ENCODE measurements around the gene NEU2.
A peak's percentile ranks its signal among the peaks of the same experiment; 100 is the strongest.

The NEU2 gene

GRCh38 chr2:233081232-233081730, 48.8 kb downstream of the NEU2 start:
- no peak overlapping the region for H2BK15ac ChIP-seq (ENCODE audit: low read depth, poor library complexity, severe bottlenecking)
- H3K4me2 ChIP-seq (ENCODE audit: low read length, poor library complexity, severe bottlenecking), result no peak overlapping the region
- H3K9ac ChIP-seq (ENCODE audit: low read length), result no peak overlapping the region
- H3K4me1 ChIP-seq (ENCODE audit: control insufficient read depth, insufficient read depth, low read depth, low read length), result no peaks in the 10 kb centered on the region
- 87% methylated on average over 9 of the region's 9 CpGs for WGBS
- H3K27me3 ChIP-seq (ENCODE audit: control insufficient read depth in 1 of 2, insufficient read depth in 1 of 2, low read length in 2 of 2), result peaks cover 32 to 63% of the 10 kb centered on the region in 2 experiments
- no peak overlapping the region for H3K4me3 ChIP-seq (ENCODE audit: insufficient read depth in 1 of 2, low read depth in 1 of 2, low read length in 2 of 2)
- no peak overlapping the region for H2AFZ ChIP-seq (ENCODE audit: low read depth, low read length)
- no peaks in the 10 kb centered on the region for H3K9me3 ChIP-seq (ENCODE audit: control insufficient read depth, low read length)
- H3K27ac ChIP-seq (ENCODE audit: low read length, poor library complexity, severe bottlenecking), result no peak overlapping the region
- peak overlapping the region in 1 of 2 experiments; percentile 23 for H3K23ac ChIP-seq (ENCODE audit: low read length in 2 of 2)
- no peak overlapping the region for H4K8ac ChIP-seq (ENCODE audit: low read length)
- H4K91ac ChIP-seq (ENCODE audit: low read length), result no peak overlapping the region
- no peak overlapping the region for H2BK12ac ChIP-seq (ENCODE audit: low read length in 2 of 2)
- H3K36me3 ChIP-seq (ENCODE audit: control insufficient read depth in 1 of 2, insufficient read depth in 2 of 2, low read depth in 1 of 2, low read length in 2 of 2), result no peaks in the 10 kb centered on the region
- H3K4ac ChIP-seq (ENCODE audit: low read depth in 1 of 2, low read length in 2 of 2), result no peak overlapping the region
- DNase-seq, result no peak
- H2BK120ac ChIP-seq (ENCODE audit: low read depth, low read length), result no peak overlapping the region
- H3K18ac ChIP-seq (ENCODE audit: low read depth in 1 of 2, low read length in 2 of 2), result no peak overlapping the region
- H3K79me1 ChIP-seq (replicated peaks; ENCODE audit: low read length, poor library complexity, severe bottlenecking), result no peaks in the 10 kb centered on the region
- H2AK5ac ChIP-seq (ENCODE audit: low read length, severe bottlenecking), result no peak overlapping the region
- no peak overlapping the region for H2BK5ac ChIP-seq (ENCODE audit: low read depth, low read length, poor library complexity, severe bottlenecking)
- peak overlapping the region in 1 of 2 experiments; percentile 3 for H3K14ac ChIP-seq (ENCODE audit: low read length in 2 of 2)

GRCh38 chr2:233081731-233082221, 49.3 kb downstream of the NEU2 start:
- Histone ChIP-seq H2BK5ac (ENCODE audit: low read depth, low read length, poor library complexity, severe bottlenecking) (no peak overlapping the region), H2AK5ac (ENCODE audit: low read length, severe bottlenecking) (no peak overlapping the region), H2AFZ (ENCODE audit: low read depth, low read length) (no peak overlapping the region), H3K27ac (ENCODE audit: low read length, poor library complexity, severe bottlenecking) (no peak overlapping the region), H3K9me3 (ENCODE audit: control insufficient read depth, low read length) (no peaks in the 10 kb centered on the region), H3K4me3 (ENCODE audit: insufficient read depth in 1 of 2, low read depth in 1 of 2, low read length in 2 of 2) (no peak overlapping the region), H2BK120ac (ENCODE audit: low read depth, low read length) (no peak overlapping the region), H3K23ac (ENCODE audit: low read length in 2 of 2) (peak overlapping the region in 1 of 2 experiments; percentile 23), H3K18ac (ENCODE audit: low read depth in 1 of 2, low read length in 2 of 2) (no peak overlapping the region), H2BK12ac (ENCODE audit: low read length in 2 of 2) (no peak overlapping the region), H3K4me2 (ENCODE audit: low read length, poor library complexity, severe bottlenecking) (no peak overlapping the region), H3K14ac (ENCODE audit: low read length in 2 of 2) (peak overlapping the region in 1 of 2 experiments; percentile 3), H4K91ac (ENCODE audit: low read length) (no peak overlapping the region), H2BK15ac (ENCODE audit: low read depth, poor library complexity, severe bottlenecking) (no peak overlapping the region), H3K4me1 (ENCODE audit: control insufficient read depth, insufficient read depth, low read depth, low read length) (no peaks in the 10 kb centered on the region), H3K27me3 (ENCODE audit: control insufficient read depth in 1 of 2, insufficient read depth in 1 of 2, low read length in 2 of 2) (peaks cover 32 to 67% of the 10 kb centered on the region in 2 experiments), H3K79me1 (replicated peaks; ENCODE audit: low read length, poor library complexity, severe bottlenecking) (no peaks in the 10 kb centered on the region), H3K9ac (ENCODE audit: low read length) (no peak overlapping the region), H3K4ac (ENCODE audit: low read depth in 1 of 2, low read length in 2 of 2) (no peak overlapping the region), H3K36me3 (ENCODE audit: control insufficient read depth in 1 of 2, insufficient read depth in 2 of 2, low read depth in 1 of 2, low read length in 2 of 2) (no peaks in the 10 kb centered on the region), H4K8ac (ENCODE audit: low read length) (no peak overlapping the region)
- no peak for DNase-seq
- 90% methylated on average over 13 of the region's 13 CpGs for WGBS

GRCh38 chr2:233082222-233082930, 49.9 kb downstream of the NEU2 start:
- H3K27me3 ChIP-seq (ENCODE audit: control insufficient read depth in 1 of 2, insufficient read depth in 1 of 2, low read length in 2 of 2), result peaks cover 32 to 69% of the 10 kb centered on the region in 2 experiments
- H3K14ac ChIP-seq (ENCODE audit: low read length in 2 of 2), result no peak overlapping the region
- H2BK12ac ChIP-seq (ENCODE audit: low read length in 2 of 2), result no peak overlapping the region
- H3K18ac ChIP-seq (ENCODE audit: low read depth in 1 of 2, low read length in 2 of 2), result no peak overlapping the region
- no peak overlapping the region for H2BK5ac ChIP-seq (ENCODE audit: low read depth, low read length, poor library complexity, severe bottlenecking)
- no peak overlapping the region for H3K9ac ChIP-seq (ENCODE audit: low read length)
- WGBS, result 77% methylated on average over 11 of the region's 11 CpGs
- H3K4me2 ChIP-seq (ENCODE audit: low read length, poor library complexity, severe bottlenecking), result no peak overlapping the region
- no peak overlapping the region for H2AK5ac ChIP-seq (ENCODE audit: low read length, severe bottlenecking)
- H3K4me3 ChIP-seq (ENCODE audit: insufficient read depth in 1 of 2, low read depth in 1 of 2, low read length in 2 of 2), result no peak overlapping the region
- no peak overlapping the region for H4K91ac ChIP-seq (ENCODE audit: low read length)
- no peaks in the 10 kb centered on the region for H3K36me3 ChIP-seq (ENCODE audit: control insufficient read depth in 1 of 2, insufficient read depth in 2 of 2, low read depth in 1 of 2, low read length in 2 of 2)
- no peak overlapping the region for H3K27ac ChIP-seq (ENCODE audit: low read length, poor library complexity, severe bottlenecking)
- no peak overlapping the region for H2BK120ac ChIP-seq (ENCODE audit: low read depth, low read length)
- H3K23ac ChIP-seq (ENCODE audit: low read length in 2 of 2), result no peak overlapping the region
- no peak overlapping the region for H3K4ac ChIP-seq (ENCODE audit: low read depth in 1 of 2, low read length in 2 of 2)
- no peaks in the 10 kb centered on the region for H3K9me3 ChIP-seq (ENCODE audit: control insufficient read depth, low read length)
- no peak overlapping the region for H4K8ac ChIP-seq (ENCODE audit: low read length)
- no peak overlapping the region for H2BK15ac ChIP-seq (ENCODE audit: low read depth, poor library complexity, severe bottlenecking)
- H3K4me1 ChIP-seq (ENCODE audit: control insufficient read depth, insufficient read depth, low read depth, low read length), result no peaks in the 10 kb centered on the region
- DNase-seq, result no peak
- no peak overlapping the region for H2AFZ ChIP-seq (ENCODE audit: low read depth, low read length)
- H3K79me1 ChIP-seq (replicated peaks; ENCODE audit: low read length, poor library complexity, severe bottlenecking), result no peaks in the 10 kb centered on the region

GRCh38 chr2:233082931-233083755, 50.7 kb downstream of the NEU2 start:
- Histone ChIP-seq H3K23ac (ENCODE audit: low read length in 2 of 2) (no peak overlapping the region), H3K4ac (ENCODE audit: low read depth in 1 of 2, low read length in 2 of 2) (no peak overlapping the region), H3K27ac (ENCODE audit: low read length, poor library complexity, severe bottlenecking) (no peak overlapping the region)

More at GRCh38 chr2:233082931-233083755, 50.7 kb downstream of the NEU2 start:
- Histone ChIP-seq H2BK120ac (ENCODE audit: low read depth, low read length) (no peak overlapping the region), H2AK5ac (ENCODE audit: low read length, severe bottlenecking) (no peak overlapping the region), H2AFZ (ENCODE audit: low read depth, low read length) (no peak overlapping the region), H3K9me3 (ENCODE audit: control insufficient read depth, low read length) (no peaks in the 10 kb centered on the region), H3K9ac (ENCODE audit: low read length) (no peak overlapping the region), H3K79me1 (replicated peaks; ENCODE audit: low read length, poor library complexity, severe bottlenecking) (no peaks in the 10 kb centered on the region), H3K18ac (ENCODE audit: low read depth in 1 of 2, low read length in 2 of 2) (no peak overlapping the region), H4K91ac (ENCODE audit: low read length) (no peak overlapping the region), H3K4me3 (ENCODE audit: insufficient read depth in 1 of 2, low read depth in 1 of 2, low read length in 2 of 2) (no peak overlapping the region), H3K36me3 (ENCODE audit: control insufficient read depth in 1 of 2, insufficient read depth in 2 of 2, low read depth in 1 of 2, low read length in 2 of 2) (no peaks in the 10 kb centered on the region), H2BK15ac (ENCODE audit: low read depth, poor library complexity, severe bottlenecking) (no peak overlapping the region), H3K14ac (ENCODE audit: low read length in 2 of 2) (no peak overlapping the region), H2BK5ac (ENCODE audit: low read depth, low read length, poor library complexity, severe bottlenecking) (no peak overlapping the region), H3K4me2 (ENCODE audit: low read length, poor library complexity, severe bottlenecking) (no peak overlapping the region), H2BK12ac (ENCODE audit: low read length in 2 of 2) (no peak overlapping the region), H3K4me1 (ENCODE audit: control insufficient read depth, insufficient read depth, low read depth, low read length) (no peaks in the 10 kb centered on the region), H3K27me3 (ENCODE audit: control insufficient read depth in 1 of 2, insufficient read depth in 1 of 2, low read length in 2 of 2) (peaks cover 32 to 67% of the 10 kb centered on the region in 2 experiments), H4K8ac (ENCODE audit: low read length) (no peak overlapping the region)
- DNase-seq, result no peak
- 64% methylated on average over 8 of the region's 9 CpGs for WGBS

Measured in mesenchymal stem cell (in vitro differentiated cells and primary cell).